ENCODE results near the gene NFYC.

NFYC gene

GRCh38 chr1:40784771-40785151 lies 93.3 kb downstream of the NFYC start:
- Mint-ChIP-seq H3K4me3 (peak overlapping the region; percentile 85), H3K27ac (no peak overlapping the region), H3K36me3 (no peaks in the 10 kb centered on the region), H3K27me3 (peaks cover 15% of the 10 kb centered on the region), H3K4me1 (peaks cover 8% of the 10 kb centered on the region), H3K9me3 (no peaks in the 10 kb centered on the region)

DNA sequence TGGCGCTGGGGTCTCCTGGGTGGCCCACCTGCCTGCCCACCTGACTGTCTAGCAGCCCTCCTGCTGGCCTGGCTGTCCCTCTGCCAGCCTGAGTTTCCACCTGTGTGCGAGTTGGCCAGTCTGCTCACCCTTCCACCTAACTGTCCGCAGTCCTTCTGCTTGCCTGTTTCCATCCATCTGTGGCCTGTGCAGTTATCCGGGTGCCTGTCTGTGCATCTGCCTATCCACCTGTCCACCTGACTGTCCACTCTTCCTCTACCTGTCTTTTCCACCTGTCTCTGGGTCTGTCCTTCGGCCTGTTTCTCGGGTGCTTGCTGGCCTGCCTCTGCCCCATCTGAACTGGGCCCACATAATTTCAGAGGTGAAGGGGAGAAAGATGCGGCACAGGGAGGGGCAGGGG lies 93.9 kb downstream of the NFYC start:
- H3K4me3 Mint-ChIP-seq: peak overlapping the region; percentile 39
- H3K9me3 Mint-ChIP-seq: no peaks in the 10 kb centered on the region
- peak overlapping the region; percentile 17 for H3K27ac Mint-ChIP-seq
- no peaks in the 10 kb centered on the region for H3K36me3 Mint-ChIP-seq
- peaks cover 8% of the 10 kb centered on the region for H3K4me1 Mint-ChIP-seq
- H3K27me3 Mint-ChIP-seq: peaks cover 15% of the 10 kb centered on the region

GRCh38 chr1:40786171-40786994 lies 94.9 kb downstream of the NFYC start:
- H3K9me3 Mint-ChIP-seq: no peaks in the 10 kb centered on the region
- peaks cover 8% of the 10 kb centered on the region for H3K4me1 Mint-ChIP-seq
- H3K27me3 Mint-ChIP-seq: peaks cover 15% of the 10 kb centered on the region
- no peak overlapping the region for H3K27ac Mint-ChIP-seq
- H3K36me3 Mint-ChIP-seq: no peaks in the 10 kb centered on the region
- no peak overlapping the region for H3K4me3 Mint-ChIP-seq

- Mint-ChIP-seq H3K27ac (no peak overlapping the region), H3K27me3 (peaks cover 14% of the 10 kb centered on the region), H3K4me3 (no peak overlapping the region), H3K9me3 (no peaks in the 10 kb centered on the region), H3K36me3 (no peaks in the 10 kb centered on the region), H3K4me1 (peaks cover 8% of the 10 kb centered on the region)
Observed at GRCh38 chr1:40786995-40787705, 95.6 kb downstream of the NFYC start.

GRCh38 chr1:40787737-40788560 lies 96.4 kb downstream of the NFYC start:
- Mint-ChIP-seq H3K36me3 (no peaks in the 10 kb centered on the region), H3K4me1 (peaks cover 7% of the 10 kb centered on the region), H3K4me3 (no peak overlapping the region), H3K9me3 (no peaks in the 10 kb centered on the region), H3K27ac (no peak overlapping the region), H3K27me3 (peaks cover 10% of the 10 kb centered on the region)

GRCh38 chr1:40788561-40789341 lies 97.2 kb downstream of the NFYC start:
- H3K4me1 Mint-ChIP-seq: peaks cover 8% of the 10 kb centered on the region
- no peaks in the 10 kb centered on the region for H3K9me3 Mint-ChIP-seq
- no peak overlapping the region for H3K4me3 Mint-ChIP-seq
- H3K36me3 Mint-ChIP-seq: no peaks in the 10 kb centered on the region
- peaks cover 6% of the 10 kb centered on the region for H3K27me3 Mint-ChIP-seq
- no peak overlapping the region for H3K27ac Mint-ChIP-seq

DNA sequence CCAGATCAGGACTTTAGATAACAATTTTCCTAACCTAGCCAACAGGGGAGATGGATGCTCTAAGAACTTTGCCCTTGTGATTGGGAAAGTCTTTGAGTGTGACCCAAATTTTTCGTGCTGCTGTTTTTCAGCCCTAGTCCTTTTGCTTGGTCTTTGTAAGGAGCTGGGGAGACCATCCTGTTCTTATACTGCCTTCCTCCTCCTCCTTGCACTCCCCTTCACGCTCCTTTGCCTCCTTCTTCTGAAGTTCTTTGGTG lies 97.8 kb downstream of the NFYC start:
- H3K27me3 Mint-ChIP-seq: peaks cover 6% of the 10 kb centered on the region
- no peak overlapping the region for H3K27ac Mint-ChIP-seq
- no peaks in the 10 kb centered on the region for H3K9me3 Mint-ChIP-seq
- H3K4me3 Mint-ChIP-seq: no peak overlapping the region
- H3K4me1 Mint-ChIP-seq: peaks cover 13% of the 10 kb centered on the region
- no peaks in the 10 kb centered on the region for H3K36me3 Mint-ChIP-seq

DNA sequence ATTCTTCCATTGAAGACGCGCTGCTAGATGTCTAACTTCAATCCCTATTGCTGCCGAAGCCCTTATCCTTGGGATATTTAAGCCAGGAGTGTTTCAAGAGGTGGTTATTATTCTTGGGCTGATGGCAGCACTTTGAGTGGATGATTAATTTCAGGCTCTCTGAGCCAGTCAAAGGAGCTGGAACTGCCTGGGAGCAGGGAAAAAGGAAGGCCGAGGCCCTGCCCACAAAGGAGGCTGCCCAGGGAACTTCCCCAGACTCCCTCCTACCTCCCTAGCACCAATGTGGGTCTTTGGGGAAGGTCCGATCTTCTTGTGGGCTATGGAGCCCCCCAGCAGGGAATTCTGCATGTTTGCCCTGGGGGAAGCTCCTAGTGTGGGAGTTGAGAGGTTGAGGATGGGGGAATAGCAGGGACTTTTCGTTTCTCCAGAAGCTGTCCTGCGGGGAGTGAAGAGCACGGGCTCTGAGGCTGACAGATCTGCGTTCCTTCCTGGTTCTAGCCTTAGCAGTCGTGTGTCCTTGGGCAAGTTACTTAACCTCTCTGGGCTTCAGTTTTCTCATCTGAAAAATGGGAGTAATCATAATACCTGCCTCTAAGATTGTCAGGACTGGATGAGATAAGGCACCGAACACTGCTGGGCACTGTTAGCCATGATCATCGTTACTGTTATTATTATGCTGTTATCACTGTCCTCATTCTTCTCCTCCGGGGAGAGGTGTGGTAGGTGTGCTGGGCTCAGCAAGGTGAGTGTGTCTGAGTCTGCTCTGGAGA lies 98.3 kb downstream of the NFYC start:
- Mint-ChIP-seq H3K36me3 (no peaks in the 10 kb centered on the region), H3K4me3 (no peak overlapping the region), H3K4me1 (peaks cover 13% of the 10 kb centered on the region), H3K27ac (no peak overlapping the region), H3K9me3 (no peaks in the 10 kb centered on the region), H3K27me3 (peaks cover 4% of the 10 kb centered on the region)

- Mint-ChIP-seq H3K36me3 (no peaks in the 10 kb centered on the region), H3K4me1 (peaks cover 30% of the 10 kb centered on the region), H3K27ac (no peak overlapping the region), H3K4me3 (no peak overlapping the region), H3K9me3 (no peaks in the 10 kb centered on the region), H3K27me3 (no peaks in the 10 kb centered on the region)
Observed at GRCh38 chr1:40792036-40792435, 100.5 kb downstream of the NFYC start.

DNA sequence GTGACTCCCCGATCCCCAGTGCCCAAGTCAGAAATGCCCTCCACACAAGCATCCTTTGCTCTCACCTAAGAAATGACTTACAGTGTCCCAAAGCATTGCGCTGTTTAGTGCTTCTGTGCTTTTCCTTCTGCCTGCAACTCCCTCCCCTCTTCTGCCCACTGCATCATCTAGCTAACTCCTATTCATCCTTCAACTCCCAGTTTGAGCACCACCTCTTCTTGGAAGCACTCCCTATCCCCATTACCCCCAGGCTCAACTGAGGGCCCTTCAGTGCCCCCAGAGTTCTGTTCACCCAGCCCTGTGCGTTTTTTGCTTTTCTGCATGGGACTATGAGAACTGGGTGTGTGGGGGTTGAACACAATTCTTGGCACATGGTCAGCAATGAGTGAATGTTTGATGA lies 102.1 kb downstream of the NFYC start:
- Mint-ChIP-seq H3K9me3 (no peaks in the 10 kb centered on the region), H3K4me1 (peaks cover 38% of the 10 kb centered on the region), H3K36me3 (no peaks in the 10 kb centered on the region), H3K27ac (no peak overlapping the region), H3K4me3 (no peak overlapping the region), H3K27me3 (no peaks in the 10 kb centered on the region)

DNA sequence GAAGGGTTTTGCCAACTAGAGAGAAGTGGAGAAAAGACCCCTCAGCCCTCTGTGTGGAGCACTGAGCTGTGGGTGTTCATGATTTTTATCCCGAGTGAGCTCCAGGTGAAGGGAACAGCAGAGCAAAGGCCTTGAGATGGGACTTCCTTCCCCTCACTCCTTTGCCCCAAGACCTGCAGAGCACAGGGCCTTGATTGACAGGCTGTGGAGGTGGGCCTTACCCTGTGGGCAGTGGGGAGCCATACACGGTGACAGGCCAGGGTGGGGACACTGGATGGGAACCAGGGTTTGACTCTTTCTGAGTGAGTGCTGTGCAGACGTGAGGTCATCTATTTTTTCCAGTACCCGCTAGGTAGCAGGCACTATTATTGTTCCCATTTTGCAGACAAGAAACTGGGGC lies 102.5 kb downstream of the NFYC start:
- Mint-ChIP-seq H3K4me1 (peaks cover 38% of the 10 kb centered on the region), H3K4me3 (no peak overlapping the region), H3K27me3 (no peaks in the 10 kb centered on the region), H3K9me3 (no peaks in the 10 kb centered on the region), H3K27ac (no peak overlapping the region), H3K36me3 (no peaks in the 10 kb centered on the region)

DNA sequence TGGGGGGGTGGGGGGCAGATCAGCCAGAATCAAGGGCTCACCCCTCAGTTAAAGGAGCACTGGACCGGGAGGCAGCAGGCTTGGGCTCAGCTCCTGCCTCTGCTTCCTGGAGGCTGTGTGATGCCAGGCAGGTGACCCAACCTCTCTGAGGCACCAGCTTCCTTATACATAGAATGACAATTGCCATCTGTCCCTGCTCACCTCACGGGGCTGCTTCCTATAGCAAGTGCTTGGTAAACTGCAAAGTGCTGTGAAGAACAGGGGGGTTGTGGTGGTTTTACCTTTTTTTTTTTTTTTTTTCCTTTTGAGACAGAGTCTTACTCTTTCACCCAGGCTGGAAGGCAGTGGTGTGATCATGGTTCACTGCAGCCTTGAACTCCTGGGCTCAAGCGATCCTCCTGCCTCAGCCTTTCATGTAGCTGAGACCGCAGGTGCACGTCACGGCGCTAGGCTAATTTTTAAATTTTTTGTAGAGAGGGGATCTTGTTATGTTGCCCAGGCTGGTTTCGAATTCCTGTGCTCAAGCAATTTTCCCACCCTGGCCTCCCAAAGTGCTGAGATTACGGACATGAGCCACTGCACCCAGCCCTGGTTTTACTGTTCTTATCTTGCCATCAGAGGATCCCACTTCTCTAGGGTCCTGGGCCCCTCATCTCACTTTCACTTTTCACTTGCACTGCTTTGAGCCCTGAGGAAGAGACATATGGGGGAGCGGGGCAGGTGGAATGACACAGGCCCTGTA lies 103.6 kb downstream of the NFYC start:
- Mint-ChIP-seq H3K27ac (peak overlapping the region; percentile 25), H3K4me3 (peak overlapping the region; percentile 63), H3K4me1 (peaks cover 42% of the 10 kb centered on the region), H3K36me3 (no peaks in the 10 kb centered on the region), H3K27me3 (no peaks in the 10 kb centered on the region), H3K9me3 (no peaks in the 10 kb centered on the region)

DNA sequence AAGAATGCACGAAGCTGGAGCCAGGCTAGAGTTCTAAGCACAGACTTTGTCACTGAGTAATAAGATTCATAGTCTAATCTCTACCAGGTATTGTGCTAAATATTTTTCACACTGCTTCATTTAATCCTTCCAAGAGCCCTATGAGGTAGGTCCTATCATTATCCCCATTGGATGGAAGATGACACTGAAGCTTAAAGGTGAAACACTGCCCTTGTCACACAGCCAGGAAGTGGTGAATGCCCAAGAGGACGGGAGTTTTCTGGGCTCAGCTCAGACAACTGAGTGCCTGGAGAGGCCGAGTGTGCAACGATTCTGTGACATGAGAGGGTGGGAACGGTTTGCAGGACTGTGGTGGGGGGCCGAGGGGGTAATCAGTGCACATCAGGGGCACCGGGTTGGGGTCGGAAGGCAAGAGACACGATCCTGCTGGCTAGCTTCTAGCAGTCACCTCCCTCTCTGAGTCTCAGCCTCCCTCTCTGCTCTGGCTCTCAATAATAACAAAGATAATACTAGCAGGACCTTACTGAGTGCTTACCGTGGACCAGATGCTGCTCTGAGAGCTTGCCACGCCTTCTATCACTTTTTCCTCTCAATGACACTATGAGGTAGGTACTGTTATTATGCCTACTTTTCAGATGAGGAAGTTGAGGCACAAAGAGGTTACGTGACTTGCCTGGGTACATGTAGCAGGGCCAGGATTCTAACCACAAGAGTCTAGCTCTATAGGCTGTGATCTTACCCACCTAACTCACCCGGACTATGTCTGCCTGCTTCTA lies 104.5 kb downstream of the NFYC start:
- H3K27ac Mint-ChIP-seq: peak overlapping the region; percentile 25
- H3K4me1 Mint-ChIP-seq: peaks cover 49% of the 10 kb centered on the region
- no peaks in the 10 kb centered on the region for H3K9me3 Mint-ChIP-seq
- H3K4me3 Mint-ChIP-seq: peak overlapping the region; percentile 63
- no peaks in the 10 kb centered on the region for H3K27me3 Mint-ChIP-seq
- H3K36me3 Mint-ChIP-seq: no peaks in the 10 kb centered on the region

Data from activated naive CD4-positive, alpha-beta T cell treated with anti-CD3 and anti-CD28 coated beads, Interleukin-2, amount 50 U/mL, for 24 hours (primary cell).